OCI-LY7 (cell line): ENCODE data around the gene SLC16A3. TPM values are rescaled to one million over a fixed set of nuclear protein-coding genes. Genes with fewer than 3 reads are reported as not detected.

Source experiments
- BruUV-seq: library from RNA; stranded (reverse); fragments of 400-500 nt; replicated peaks from 2 replicates; lab custom pipeline; 2021; lab: Mats Ljungman, UMichigan
- CTCF ChIA-PET: fragments of 300-600 bp; sonication (Branson Sonifier 250); formaldehyde crosslinking; loops from one replicate; lab custom pipeline; 2022; ENCODE audit warnings: antibody characterized with exemption; ENCODE audit not compliant: unreplicated experiment; lab: Charles Lee
- POLR2A ChIA-PET: fragments of 300-600 bp; sonication (Branson Sonifier 250); formaldehyde crosslinking; loops from one replicate; lab custom pipeline; 2022; ENCODE audit warnings: antibody characterized with exemption; lab: Charles Lee
- DNase-seq: peaks from one replicate; pipeline ENCODE4 v3.0.0-alpha.2; 2015; ENCODE audit warnings: low spot score
- H2AFZ ChIP-seq: fragments of 200-600 bp; sonication (generic), shearing (Covaris generic); 2 replicates; pipeline ENCODE4 v1.6.1; 2014; ENCODE audit warnings: mild to moderate bottlenecking, antibody characterized with exemption, low read length, moderate library complexity
- H3K27ac ChIP-seq: fragments of 200-600 bp; sonication (generic); 2 replicates; pipeline ENCODE4 v1.5.1; 2014; ENCODE audit warnings: mixed run types, low read depth, mild to moderate bottlenecking, moderate library complexity, low read length, inconsistent platforms; ENCODE audit not compliant: poor library complexity, severe bottlenecking
- H3K36me3 ChIP-seq: fragments of 200-600 bp; sonication (generic); 2 replicates; pipeline ENCODE4 v1.6.1; 2014; ENCODE audit warnings: mild to moderate bottlenecking, antibody characterized with exemption, low read length, moderate library complexity, mixed read lengths; ENCODE audit not compliant: insufficient read depth
- H3K4me1 ChIP-seq: fragments of 200-600 bp; sonication (generic); 2 replicates; pipeline ENCODE4 v1.5.1; 2014; ENCODE audit warnings: mild to moderate bottlenecking, low read length; ENCODE audit not compliant: insufficient read depth, poor library complexity, severe bottlenecking
- H3K4me2 ChIP-seq: fragments of 200-600 bp; sonication (generic); 2 replicates; pipeline ENCODE4 v1.6.1; 2014; ENCODE audit warnings: mild to moderate bottlenecking, low read length
- H3K4me3 ChIP-seq: fragments of 200-600 bp; sonication (generic); 2 replicates; pipeline ENCODE4 v1.5.1; 2014; ENCODE audit warnings: mild to moderate bottlenecking, low read depth, low read length; ENCODE audit not compliant: poor library complexity, severe bottlenecking
- H3K79me2 ChIP-seq: fragments of 200-600 bp; sonication (generic); 2 replicates; pipeline ENCODE4 v1.6.1; 2016; ENCODE audit warnings: low read depth, mild to moderate bottlenecking, low read length, moderate library complexity, mixed read lengths; ENCODE audit not compliant: insufficient read depth
- H3K9me2 ChIP-seq: fragments of 200-600 bp; sonication (generic); 2 replicates; pipeline ENCODE4 v1.6.1; 2016; ENCODE audit warnings: mild to moderate bottlenecking, low read length, mixed read lengths; ENCODE audit not compliant: insufficient read depth
- H3K9me3 ChIP-seq: fragments of 200-600 bp; sonication (generic); 2 replicates; pipeline ENCODE4 v1.6.1; 2014; ENCODE audit warnings: mild to moderate bottlenecking, mixed run types, low read length, mixed read lengths
- H4K20me1 ChIP-seq: fragments of 200-600 bp; sonication (generic); 2 replicates; pipeline ENCODE4 v1.6.1; 2014; ENCODE audit warnings: mild to moderate bottlenecking, antibody characterized with exemption, low read length, moderate library complexity, mixed read lengths; ENCODE audit not compliant: insufficient read depth
- EZH2phosphoT487 ChIP-seq: fragments of 200-600 bp; sonication (generic); IDR thresholded peaks from 2 replicates; pipeline ENCODE4 v1.6.1; 2018; ENCODE audit warnings: low read depth, borderline replicate concordance, mild to moderate bottlenecking, mixed run types, antibody characterized with exemption, low read length, moderate library complexity, mixed read lengths
- intact Hi-C: fragments of 100-400 bp; cut with micrococcal nuclease; formaldehyde crosslinking; loops from one replicate; pipeline ENCODE4 v1.10.0; 2022; ENCODE audit not compliant: unreplicated experiment
- total RNA-seq, 2 experiments: library from RNA; depleted of rRNA in 1 of 2; stranded (reverse); fragments of >200 nt in 1 of 2; shearing (Covaris generic) in 1 of 2; gene quantifications; 2 replicates each; pipeline ENCODE4 v1.2.3, GENCODE V29; 2014 to 2022
- TF ChIP-seq, protein P1 (sequence below): fragments of 200-600 bp; sonication (generic); conservative IDR thresholded peaks from 2 replicates; pipeline ENCODE4 v1.5.1; 2014; ENCODE audit warnings: mild to moderate bottlenecking, antibody characterized with exemption, low read length, moderate library complexity, mixed read lengths

SLC16A3 gene
- total RNA-seq, 2 experiments from 2014 or later = 21.6 to 55.0 TPM

GRCh38 chr17:82198092-82198491 is 30.8 kb upstream of the SLC16A3 start:
- H3K36me3 ChIP-seq = peaks cover 26% of the 10 kb centered on the region; the same call in 1 of the 2 replicates
- no peak overlapping the region for H2AFZ ChIP-seq
- no peaks in the 10 kb centered on the region for H4K20me1 ChIP-seq
- H3K9me3 ChIP-seq = no peaks in the 10 kb centered on the region
- no TSS peak for BruUV-seq
- no peak for TF ChIP-seq EZH2phosphoT487
- TF ChIP-seq, protein P1, sequence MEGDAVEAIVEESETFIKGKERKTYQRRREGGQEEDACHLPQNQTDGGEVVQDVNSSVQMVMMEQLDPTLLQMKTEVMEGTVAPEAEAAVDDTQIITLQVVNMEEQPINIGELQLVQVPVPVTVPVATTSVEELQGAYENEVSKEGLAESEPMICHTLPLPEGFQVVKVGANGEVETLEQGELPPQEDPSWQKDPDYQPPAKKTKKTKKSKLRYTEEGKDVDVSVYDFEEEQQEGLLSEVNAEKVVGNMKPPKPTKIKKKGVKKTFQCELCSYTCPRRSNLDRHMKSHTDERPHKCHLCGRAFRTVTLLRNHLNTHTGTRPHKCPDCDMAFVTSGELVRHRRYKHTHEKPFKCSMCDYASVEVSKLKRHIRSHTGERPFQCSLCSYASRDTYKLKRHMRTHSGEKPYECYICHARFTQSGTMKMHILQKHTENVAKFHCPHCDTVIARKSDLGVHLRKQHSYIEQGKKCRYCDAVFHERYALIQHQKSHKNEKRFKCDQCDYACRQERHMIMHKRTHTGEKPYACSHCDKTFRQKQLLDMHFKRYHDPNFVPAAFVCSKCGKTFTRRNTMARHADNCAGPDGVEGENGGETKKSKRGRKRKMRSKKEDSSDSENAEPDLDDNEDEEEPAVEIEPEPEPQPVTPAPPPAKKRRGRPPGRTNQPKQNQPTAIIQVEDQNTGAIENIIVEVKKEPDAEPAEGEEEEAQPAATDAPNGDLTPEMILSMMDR = no peak
- intact Hi-C loops = no loop called here
- H3K79me2 ChIP-seq = no peaks in the 10 kb centered on the region
- no peak for DNase-seq
- H3K4me2 ChIP-seq = no peak overlapping the region
- no peak overlapping the region for H3K27ac ChIP-seq
- H3K9me2 ChIP-seq = no peaks in the 10 kb centered on the region
- POLR2A ChIA-PET = no interaction called here
- H3K4me1 ChIP-seq = peaks cover 4% of the 10 kb centered on the region
- CTCF ChIA-PET = no interaction called here
- H3K4me3 ChIP-seq = no peak overlapping the region

DNA sequence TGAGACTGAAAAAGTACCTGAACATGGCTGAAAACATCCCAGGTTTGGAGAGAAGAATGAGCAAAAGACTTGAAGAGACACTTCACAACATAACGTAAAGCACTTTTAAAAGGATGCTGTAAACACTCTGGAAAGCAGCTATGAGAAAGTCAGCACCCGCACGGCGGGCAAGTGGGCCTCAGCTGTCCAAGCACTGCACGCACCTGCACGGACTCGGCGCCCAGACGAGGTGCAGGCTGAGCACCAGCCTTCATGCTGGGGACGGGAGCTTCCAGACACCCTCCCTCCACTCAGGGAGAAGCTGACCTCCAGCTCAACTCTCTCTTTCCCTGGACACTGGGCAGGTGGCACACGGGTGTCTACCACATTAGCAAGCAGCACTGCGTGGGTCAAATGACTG is 29.3 kb upstream of the SLC16A3 start:
- H3K4me1 ChIP-seq = no peaks in the 10 kb centered on the region
- H2AFZ ChIP-seq = no peak overlapping the region
- no peaks in the 10 kb centered on the region for H3K9me3 ChIP-seq
- no peak overlapping the region for H3K4me3 ChIP-seq
- intact Hi-C loops = no loop called here
- H3K4me2 ChIP-seq = no peak overlapping the region
- TF ChIP-seq EZH2phosphoT487 = no peak
- TF ChIP-seq, protein P1 = no peak
- DNase-seq = no peak
- no TSS peak for BruUV-seq
- no peaks in the 10 kb centered on the region for H4K20me1 ChIP-seq
- no peak overlapping the region for H3K27ac ChIP-seq
- H3K9me2 ChIP-seq = no peaks in the 10 kb centered on the region
- peaks cover 19% of the 10 kb centered on the region; the same call in 1 of the 2 replicates for H3K36me3 ChIP-seq
- ChIA-PET CTCF (no interaction called here), POLR2A (no interaction called here)
- no peaks in the 10 kb centered on the region for H3K79me2 ChIP-seq

DNA sequence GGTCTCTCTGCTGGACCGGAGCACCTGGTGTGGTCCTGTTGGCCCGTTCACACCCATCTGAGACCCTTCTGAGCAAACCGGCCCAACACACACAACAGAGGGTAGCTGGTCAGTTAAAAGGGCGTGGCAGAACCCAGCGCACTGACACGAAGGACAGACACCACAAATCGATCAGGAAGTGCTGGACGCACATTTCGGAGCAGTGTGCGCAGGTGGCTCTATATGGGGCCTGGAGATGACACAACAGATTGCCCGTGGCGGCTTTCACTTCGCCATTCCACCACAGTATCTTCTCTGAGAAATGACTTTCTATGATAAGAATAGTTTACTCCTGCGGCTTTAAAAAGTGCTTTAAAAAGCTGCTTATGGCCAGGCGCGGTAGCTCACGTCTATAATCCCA is 28.7 kb upstream of the SLC16A3 start:
- no peaks in the 10 kb centered on the region for H3K9me2 ChIP-seq
- H4K20me1 ChIP-seq = no peaks in the 10 kb centered on the region
- no peaks in the 10 kb centered on the region for H3K79me2 ChIP-seq
- H3K36me3 ChIP-seq = peaks cover 12% of the 10 kb centered on the region; the same call in 1 of the 2 replicates
- no peak overlapping the region for H3K4me3 ChIP-seq
- POLR2A ChIA-PET = interaction anchor here (0.6 kb wide), 2 partner anchors 102 to 250 kb away, joined by 3 read pairs; no protein-coding TSS in a partner anchor
- H2AFZ ChIP-seq = no peak overlapping the region
- TF ChIP-seq, protein P1 = no peak
- H3K9me3 ChIP-seq = no peaks in the 10 kb centered on the region
- no peaks in the 10 kb centered on the region for H3K4me1 ChIP-seq
- DNase-seq = no peak
- BruUV-seq = no TSS peak
- no peak overlapping the region for H3K4me2 ChIP-seq
- H3K27ac ChIP-seq = no peak overlapping the region
- CTCF ChIA-PET = no interaction called here
- intact Hi-C loops = no loop called here
